Stomach smooth muscle (tissue), 2 donors: ENCODE measurements around the gene GJC2.
A peak's percentile ranks its signal among the peaks of the same experiment; 100 is the strongest.

ENCODE experiments used
- H3K27ac ChIP-seq: one replicate; pipeline ENCODE4 v1.7.0; 2013; ENCODE audit warnings: mild to moderate bottlenecking, low read length, inconsistent platforms
- H3K27me3 ChIP-seq, 2 donors: one replicate each; pipeline ENCODE4 v1.7.0; 2013; ENCODE audit warnings: low read length in 2 of 2; ENCODE audit not compliant: insufficient read depth in 2 of 2, control insufficient read depth in 1 of 2
- H3K36me3 ChIP-seq, 2 donors: one replicate each; pipeline ENCODE4 v1.7.0; 2013; ENCODE audit warnings: low read length in 2 of 2; ENCODE audit not compliant: control insufficient read depth in 2 of 2, insufficient read depth in 2 of 2
- H3K4me1 ChIP-seq: one replicate; pipeline ENCODE4 v1.7.0; 2013; ENCODE audit warnings: low read length; ENCODE audit not compliant: control insufficient read depth, insufficient read depth
- H3K4me3 ChIP-seq, 2 donors: one replicate each; pipeline ENCODE4 v1.7.0; 2013; ENCODE audit warnings: low read length in 2 of 2
- H3K9ac ChIP-seq, 2 donors: one replicate each; pipeline ENCODE4 v1.7.0; 2013; ENCODE audit warnings: low read length in 2 of 2, mild to moderate bottlenecking in 1 of 2
- H3K9me3 ChIP-seq, 2 donors: one replicate each; pipeline ENCODE4 v1.7.0; 2013; ENCODE audit warnings: low read length in 2 of 2; ENCODE audit not compliant: control insufficient read depth in 2 of 2
- donor health status: healthy.
- donor health status: Pancreatic carcinoma.

GJC2 gene

DNA sequence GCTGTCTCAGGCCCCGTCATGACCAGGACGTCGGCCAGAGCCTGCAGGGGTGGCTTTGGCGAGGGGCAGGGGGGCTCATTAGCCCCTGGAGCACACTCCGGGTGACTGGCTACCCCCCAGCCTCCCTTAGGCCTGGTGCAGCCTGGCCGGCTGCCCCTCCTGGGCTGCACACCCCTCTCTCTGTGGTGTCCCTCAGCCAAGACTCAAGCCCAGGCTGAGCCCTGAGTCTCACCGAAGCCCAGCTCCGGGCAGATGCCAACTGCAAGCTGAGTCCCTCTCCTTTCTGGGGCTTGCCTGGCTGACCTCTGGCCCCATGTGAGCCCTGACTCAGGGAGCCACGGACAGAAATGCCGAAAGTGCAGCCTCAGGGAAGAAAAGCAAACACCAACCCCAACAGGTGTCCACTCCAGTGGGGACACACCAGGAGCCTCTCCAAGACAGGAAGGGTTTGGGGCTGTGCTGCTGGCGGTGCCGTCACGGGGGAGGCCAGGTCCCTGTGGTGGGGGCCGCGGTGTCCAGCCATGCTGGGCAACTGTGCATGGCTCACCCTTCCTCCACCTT, 10.6 kb downstream of the GJC2 start:
- Histone ChIP-seq H3K27ac (no peak overlapping the region), H3K4me3 (no peak overlapping the region), H3K9ac (no peak overlapping the region), H3K27me3 (peaks cover 6 to 10% of the 10 kb centered on the region in 2 donors), H3K9me3 (no peaks in the 10 kb centered on the region), H3K4me1 (peaks cover 24% of the 10 kb centered on the region), H3K36me3 (no peaks in the 10 kb centered on the region)

- H3K4me1 ChIP-seq: peaks cover 24% of the 10 kb centered on the region
- no peak overlapping the region for H3K4me3 ChIP-seq
- no peaks in the 10 kb centered on the region for H3K9me3 ChIP-seq
- H3K27me3 ChIP-seq: peaks cover 6 to 10% of the 10 kb centered on the region in 2 donors
- H3K27ac ChIP-seq: peak overlapping the region; percentile 6
- H3K9ac ChIP-seq: peak overlapping the region in 1 of 2 donors; percentile 28
- no peaks in the 10 kb centered on the region for H3K36me3 ChIP-seq
Measured at GRCh38 chr1:228161362-228161761, 11.6 kb downstream of the GJC2 start.

- Histone ChIP-seq H3K9ac (peak overlapping the region; percentile 28 to 29), H3K36me3 (no peaks in the 10 kb centered on the region), H3K27me3 (peaks cover 6 to 10% of the 10 kb centered on the region in 2 donors), H3K4me1 (peaks cover 28% of the 10 kb centered on the region), H3K4me3 (no peak overlapping the region), H3K9me3 (no peaks in the 10 kb centered on the region), H3K27ac (peak overlapping the region; percentile 6)
Measured at GRCh38 chr1:228161866-228162265, 12.1 kb downstream of the GJC2 start.

- peak overlapping the region in 1 of 2 donors; percentile 15 for H3K9ac ChIP-seq
- no peak overlapping the region for H3K27ac ChIP-seq
- H3K36me3 ChIP-seq: no peaks in the 10 kb centered on the region
- H3K4me3 ChIP-seq: no peak overlapping the region
- no peaks in the 10 kb centered on the region for H3K9me3 ChIP-seq
- H3K27me3 ChIP-seq: peaks cover 6 to 10% of the 10 kb centered on the region in 2 donors
- H3K4me1 ChIP-seq: peaks cover 28% of the 10 kb centered on the region
Measured at GRCh38 chr1:228162286-228163006, 12.7 kb downstream of the GJC2 start.

GRCh38 chr1:228163007-228163753, 13.4 kb downstream of the GJC2 start:
- Histone ChIP-seq H3K27ac (no peak overlapping the region), H3K9ac (no peak overlapping the region), H3K36me3 (no peaks in the 10 kb centered on the region), H3K9me3 (no peaks in the 10 kb centered on the region), H3K4me3 (no peak overlapping the region), H3K4me1 (peaks cover 28% of the 10 kb centered on the region), H3K27me3 (peaks cover 6 to 10% of the 10 kb centered on the region in 2 donors)

GRCh38 chr1:228163776-228164519, 14.2 kb downstream of the GJC2 start:
- no peak overlapping the region for H3K4me3 ChIP-seq
- peaks cover 6 to 10% of the 10 kb centered on the region in 2 donors for H3K27me3 ChIP-seq
- H3K9ac ChIP-seq: no peak overlapping the region
- no peak overlapping the region for H3K27ac ChIP-seq
- peaks cover 28% of the 10 kb centered on the region for H3K4me1 ChIP-seq
- no peaks in the 10 kb centered on the region for H3K36me3 ChIP-seq
- H3K9me3 ChIP-seq: no peaks in the 10 kb centered on the region

GRCh38 chr1:228164561-228165371, 15.0 kb downstream of the GJC2 start:
- no peaks in the 10 kb centered on the region for H3K9me3 ChIP-seq
- peaks cover 28% of the 10 kb centered on the region for H3K4me1 ChIP-seq
- peak overlapping the region; percentile 91 for H3K27ac ChIP-seq
- peaks cover 6 to 10% of the 10 kb centered on the region in 2 donors for H3K27me3 ChIP-seq
- H3K9ac ChIP-seq: peak overlapping the region; percentile 68 to 85
- H3K36me3 ChIP-seq: no peaks in the 10 kb centered on the region
- peak overlapping the region; percentile 82 to 90 for H3K4me3 ChIP-seq

DNA sequence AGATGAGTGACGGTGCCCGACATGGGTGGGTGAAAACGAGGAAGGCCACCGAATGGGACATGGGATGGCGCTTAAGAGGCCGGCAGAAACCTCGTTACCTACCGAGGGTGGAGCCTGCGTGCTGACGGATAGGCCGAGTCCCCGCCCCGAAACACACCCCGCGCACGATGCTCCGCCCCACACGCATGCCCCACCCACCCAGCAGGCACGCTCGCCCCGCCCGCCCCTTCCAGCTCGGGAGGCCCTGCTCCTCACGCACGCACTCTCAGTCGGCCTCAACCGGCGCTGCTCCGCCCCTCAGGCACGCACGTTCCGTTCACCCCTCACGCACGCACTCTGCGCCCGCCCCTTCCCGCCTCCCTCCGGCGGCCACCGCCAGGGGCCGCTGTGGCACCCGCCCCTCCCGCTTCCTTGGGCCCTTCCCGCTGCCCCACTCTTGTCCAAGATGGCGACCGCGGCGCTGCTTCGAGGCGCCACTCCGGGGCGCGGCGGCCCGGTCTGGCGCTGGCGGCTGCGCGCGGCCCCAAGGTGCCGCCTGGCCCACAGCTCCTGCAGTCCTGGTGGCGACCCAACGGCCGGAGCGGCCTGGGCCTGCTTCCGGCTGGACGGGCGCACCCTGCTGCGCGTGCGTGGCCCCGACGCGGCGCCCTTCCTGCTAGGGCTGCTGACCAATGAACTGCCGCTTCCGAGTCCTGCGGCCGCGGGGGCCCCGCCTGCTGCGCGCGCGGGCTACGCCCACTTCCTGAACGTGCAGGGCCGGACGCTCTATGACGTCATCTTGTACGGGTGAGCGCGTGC, 15.8 kb downstream of the GJC2 start, which contains the start of gene IBA57:
Gene IBA57 (plus strand): TSS at position 433 of the 798 bp plus-strand sequence. CDS start 13 bp downstream, at position 446.
- Histone ChIP-seq H3K4me3 (peak within 1 kb of the TSS; percentile 82 to 90), H3K4me1 (peaks cover 28% of the 10 kb centered on the region), H3K27me3 (peaks cover 6 to 10% of the 10 kb centered on the region in 2 donors), H3K36me3 (no peaks in the 10 kb centered on the region), H3K9me3 (no peaks in the 10 kb centered on the region), H3K27ac (peak within 1 kb of the TSS; percentile 91), H3K9ac (peak within 1 kb of the TSS; percentile 87 to 88)

DNA sequence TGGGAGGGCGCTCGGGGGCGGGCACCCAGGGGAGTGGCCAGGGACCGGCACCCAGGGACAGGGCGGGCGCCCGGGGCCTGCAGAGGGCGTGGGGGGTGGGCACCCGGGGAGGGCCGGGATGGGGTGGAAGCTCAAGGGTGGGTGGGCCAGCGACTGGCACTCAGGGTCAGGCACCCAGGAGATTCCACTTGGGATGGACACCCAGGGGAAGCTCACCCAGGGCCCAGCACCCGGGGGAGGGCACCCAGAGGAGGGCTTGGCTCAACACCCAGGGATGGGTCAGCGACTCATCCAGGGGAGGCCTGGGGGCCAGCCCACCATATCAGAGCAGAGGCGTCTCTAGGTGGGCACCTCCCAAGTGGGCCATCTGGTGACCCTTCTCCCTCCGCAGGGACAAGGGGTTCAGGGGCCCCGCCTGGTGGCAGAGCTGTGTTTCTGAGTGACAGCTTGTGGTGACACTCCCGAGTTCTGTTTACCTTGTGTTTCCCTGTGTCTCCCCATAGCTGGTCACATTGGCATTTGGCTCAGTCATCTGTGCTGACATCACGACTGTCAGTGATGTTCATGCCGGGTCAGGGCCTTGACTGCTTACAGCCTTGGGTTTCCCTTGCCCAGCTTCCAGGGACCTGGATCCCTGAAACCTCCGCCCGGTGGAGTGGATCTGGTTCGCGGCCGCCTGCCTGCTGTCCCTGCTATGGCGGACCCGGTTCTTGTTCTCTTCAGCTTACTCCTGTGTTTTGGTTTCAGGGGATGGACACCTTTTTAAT, 16.6 kb downstream of the GJC2 start:
- peak overlapping the region; percentile 91 for H3K27ac ChIP-seq
- H3K36me3 ChIP-seq: no peaks in the 10 kb centered on the region
- H3K4me1 ChIP-seq: peaks cover 27% of the 10 kb centered on the region
- H3K27me3 ChIP-seq: peaks cover 6 to 10% of the 10 kb centered on the region in 2 donors
- no peaks in the 10 kb centered on the region for H3K9me3 ChIP-seq
- peak overlapping the region; percentile 86 to 88 for H3K9ac ChIP-seq
- H3K4me3 ChIP-seq: peak overlapping the region; percentile 82 to 86
